ENCODE results near the gene CILP2.
A peak's percentile ranks its signal among the peaks of the same experiment; 100 is the strongest.

Gene CILP2

DNA sequence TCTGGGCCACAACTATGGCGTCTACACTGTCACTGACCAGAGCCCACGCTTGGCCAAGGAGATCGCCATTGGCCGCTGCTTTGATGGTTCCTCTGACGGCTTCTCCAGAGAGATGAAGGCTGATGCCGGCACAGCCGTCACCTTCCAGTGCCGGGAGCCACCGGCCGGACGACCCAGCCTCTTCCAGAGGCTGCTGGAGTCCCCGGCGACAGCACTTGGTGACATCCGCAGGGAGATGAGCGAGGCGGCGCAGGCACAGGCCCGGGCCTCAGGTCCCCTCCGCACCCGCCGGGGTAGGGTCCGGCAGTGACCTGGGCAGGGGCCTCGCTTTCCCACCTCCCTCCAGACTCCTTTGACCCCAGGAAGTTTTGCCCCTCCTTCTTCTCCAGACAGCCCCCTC lies 7.6 kb downstream of the CILP2 start:
- no peak for DNase-seq

DNA sequence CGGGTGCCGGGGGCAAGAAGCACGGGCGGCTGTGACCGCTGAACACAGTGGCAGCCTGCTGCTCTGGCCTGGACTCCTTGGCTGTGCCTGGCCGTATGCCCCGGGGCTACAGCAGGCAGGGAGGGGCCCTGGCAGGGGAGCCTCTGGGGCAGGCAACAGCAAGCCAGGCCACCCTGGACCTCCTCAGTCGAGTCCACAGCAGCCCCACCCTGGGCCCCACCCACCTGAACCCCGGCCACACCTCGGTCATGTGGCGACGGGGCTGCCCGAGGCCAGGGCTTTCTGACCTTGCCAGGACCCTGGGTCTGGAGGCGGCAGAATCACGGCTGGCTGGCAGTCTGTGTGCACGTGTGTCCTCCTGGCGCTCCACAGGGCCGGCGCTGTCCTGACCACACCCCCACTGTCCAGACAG lies 8.7 kb downstream of the CILP2 start:
- DNase-seq = no peak

DNA sequence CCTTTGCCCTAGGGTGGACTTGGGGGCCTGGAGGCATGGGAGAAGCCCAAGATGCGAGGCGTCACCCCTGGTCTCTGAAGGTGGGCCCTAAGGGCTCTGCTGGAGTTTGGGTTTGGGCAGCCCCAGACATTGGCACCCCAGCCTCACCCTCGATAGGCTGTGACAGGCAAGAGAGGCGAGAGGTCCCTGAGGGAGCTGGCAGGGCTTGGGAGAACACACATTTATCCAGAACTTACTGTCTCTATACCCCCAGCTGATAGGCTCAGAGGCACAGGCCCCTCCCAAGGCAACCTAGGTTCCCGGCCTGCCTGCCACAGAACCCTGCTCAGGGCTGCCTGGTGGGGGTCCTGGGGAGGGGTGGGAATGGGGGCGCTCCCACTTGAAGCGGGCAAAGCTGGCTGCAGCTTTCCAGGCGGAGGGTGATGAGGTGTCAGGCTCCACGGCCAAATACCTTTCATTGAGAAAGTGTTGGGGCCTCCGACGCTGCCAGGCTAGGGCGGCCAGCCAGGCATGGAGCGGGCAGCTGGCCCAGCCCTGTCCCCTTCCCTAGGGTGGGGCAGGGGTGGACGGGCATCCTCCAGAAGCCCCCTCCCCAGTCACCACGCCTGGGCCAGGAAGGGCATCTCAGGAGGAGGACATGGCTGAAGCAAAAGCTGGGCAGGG lies 9.7 kb downstream of the CILP2 start:
- no peak for DNase-seq

DNA sequence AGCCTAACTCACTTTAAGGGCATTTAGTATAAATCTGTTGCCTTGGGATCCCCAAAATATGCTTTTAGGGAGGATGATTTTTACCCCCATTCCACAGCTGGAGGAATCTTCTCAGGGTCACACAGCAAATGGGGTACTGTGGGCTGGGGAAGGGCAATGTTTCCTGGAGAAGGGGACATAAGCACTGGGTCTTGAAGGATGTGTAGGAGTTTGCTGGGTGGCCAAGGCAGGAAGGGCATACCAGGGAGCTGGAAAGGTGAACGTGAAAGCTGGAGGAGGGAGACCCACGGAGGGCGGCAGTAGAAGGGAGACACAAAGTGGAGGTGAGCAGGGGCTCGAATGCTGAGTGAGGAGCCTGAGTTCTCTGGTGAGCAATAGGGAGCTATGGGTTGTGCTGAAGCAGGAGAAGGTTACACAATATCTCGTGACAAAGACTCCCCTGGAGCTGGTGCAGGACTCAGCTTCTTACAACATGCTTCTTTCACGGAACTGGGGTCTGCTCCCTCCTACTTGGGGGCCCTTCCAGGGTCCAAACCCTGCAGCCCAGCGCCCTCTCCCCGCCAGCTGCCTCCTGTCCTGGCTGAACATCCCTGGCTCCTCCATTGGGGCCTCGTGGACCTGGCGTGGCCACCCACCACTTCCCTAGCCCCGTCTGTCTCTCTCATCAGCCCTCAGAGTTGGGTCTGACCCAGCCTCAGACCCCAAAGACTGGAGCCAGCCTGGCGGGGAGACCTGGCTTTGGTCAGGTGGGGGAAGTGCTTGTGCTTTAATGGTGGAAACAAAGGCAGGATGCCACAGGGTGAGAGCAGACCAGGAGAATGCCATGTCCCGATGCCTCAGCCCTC lies 11.1 kb downstream of the CILP2 start:
- no peak for DNase-seq

DNA sequence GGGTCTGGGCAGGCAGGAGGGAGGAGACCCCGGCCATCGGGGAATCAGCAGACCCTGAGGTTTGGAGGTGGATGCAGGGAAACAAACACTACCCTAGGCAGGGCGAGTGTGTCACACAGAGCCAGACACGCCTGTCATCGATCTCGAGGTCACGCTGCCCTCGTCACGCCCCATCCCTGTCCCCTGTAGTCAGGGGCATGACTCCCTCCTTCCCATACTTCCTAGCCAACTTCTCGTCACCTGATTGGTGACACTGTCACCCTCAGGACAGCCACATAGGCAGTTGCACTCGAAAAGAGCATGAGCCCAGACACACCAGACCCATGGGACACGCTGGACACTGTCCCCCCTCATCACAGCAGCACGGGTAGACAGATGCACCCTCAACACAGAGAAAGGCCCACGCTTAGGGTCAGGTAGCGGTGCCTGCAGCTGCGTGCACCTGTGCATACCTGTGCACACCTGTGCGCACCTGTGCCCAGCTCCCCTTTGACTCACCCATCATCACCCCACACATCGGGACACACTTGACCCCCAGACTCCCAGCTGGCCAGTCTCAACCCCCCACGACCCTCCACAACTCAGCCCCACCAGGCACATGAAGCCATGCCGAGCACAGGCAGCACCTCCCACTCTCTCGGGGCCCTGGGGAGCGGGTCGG lies 11.9 kb downstream of the CILP2 start:
- no peak for DNase-seq

DNA sequence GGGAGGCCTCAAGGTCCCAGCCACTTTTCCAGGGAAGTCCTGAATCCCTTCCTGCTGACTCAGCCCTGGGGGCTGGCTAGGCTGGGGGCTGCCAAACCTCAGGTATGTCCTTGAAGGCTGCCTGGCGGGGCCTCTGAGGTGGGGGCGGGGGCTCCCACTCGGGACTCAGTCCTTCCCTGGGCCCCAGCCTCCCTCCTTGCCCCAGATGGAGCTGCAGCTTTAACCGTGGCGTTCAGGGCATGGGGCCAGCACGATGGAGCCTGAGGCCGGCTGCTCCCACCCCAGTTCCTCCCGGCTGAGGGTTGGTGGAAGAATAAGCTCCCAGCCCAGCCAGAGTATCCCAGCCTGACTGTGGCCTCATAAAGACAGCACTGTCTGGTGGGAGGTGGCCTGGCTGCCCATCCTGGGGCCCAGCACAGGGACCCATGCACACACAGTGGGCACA lies 12.4 kb downstream of the CILP2 start:
- DNase-seq = no peak

DNA sequence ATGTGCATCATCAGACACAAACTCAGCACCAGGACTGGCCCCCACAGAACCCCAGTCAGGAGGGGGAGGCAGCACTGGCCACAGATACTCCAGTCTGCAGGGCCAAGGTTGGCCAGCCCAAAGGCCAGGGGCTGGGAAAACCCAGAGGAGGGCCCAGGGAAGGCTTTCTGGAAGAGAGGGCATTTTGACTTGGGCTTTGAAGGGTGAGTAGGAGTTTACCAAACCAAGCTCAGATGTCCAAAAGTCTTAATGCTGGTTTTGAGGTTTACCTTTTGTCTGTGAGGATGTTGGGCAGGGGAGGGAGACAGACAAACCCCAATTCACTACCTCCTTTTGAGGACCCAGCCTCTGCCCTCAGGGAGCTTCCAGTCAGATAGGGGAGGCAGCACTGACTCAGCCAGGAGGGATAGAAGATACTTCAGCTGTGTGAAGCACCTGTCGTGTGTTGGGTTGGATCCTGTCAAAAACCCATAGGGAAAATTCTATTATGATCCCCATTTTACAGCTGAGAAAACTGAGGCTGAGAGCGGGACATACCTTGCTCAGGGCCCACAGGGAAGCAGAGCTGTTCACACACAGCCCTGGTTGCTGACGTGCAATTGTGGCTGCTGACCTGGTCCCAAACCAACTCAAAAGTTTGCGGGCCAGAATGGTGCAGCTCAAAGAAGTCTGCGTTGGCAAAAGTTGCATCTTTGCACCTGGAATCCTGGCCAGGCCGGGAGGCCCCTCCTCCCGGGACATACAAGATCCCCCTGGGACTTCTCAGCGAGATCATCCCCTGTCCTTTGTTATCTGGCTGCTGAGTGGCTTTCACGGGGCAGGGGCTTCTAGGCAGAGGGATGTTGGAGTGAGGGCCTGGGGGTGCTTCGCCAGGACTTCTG lies 13.1 kb downstream of the CILP2 start:
- DNase-seq = no peak

DNA sequence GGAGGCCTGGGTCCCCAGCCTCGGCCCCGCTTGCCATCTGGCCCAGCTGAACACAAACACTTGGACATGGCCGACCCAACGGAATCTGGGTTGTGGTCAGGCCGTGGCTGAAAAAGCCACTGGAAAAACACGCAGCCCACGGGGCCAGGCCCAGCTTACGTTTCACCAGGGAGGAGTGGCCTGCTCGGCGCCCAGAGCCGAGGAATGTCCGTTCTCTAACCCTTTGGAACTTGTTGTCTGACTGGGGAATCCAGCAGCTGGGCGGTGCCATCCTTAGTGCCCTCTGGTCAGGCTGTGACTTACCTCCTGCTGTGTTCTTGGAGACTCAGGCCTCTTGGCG lies 13.8 kb downstream of the CILP2 start:
- no peak for DNase-seq

DNA sequence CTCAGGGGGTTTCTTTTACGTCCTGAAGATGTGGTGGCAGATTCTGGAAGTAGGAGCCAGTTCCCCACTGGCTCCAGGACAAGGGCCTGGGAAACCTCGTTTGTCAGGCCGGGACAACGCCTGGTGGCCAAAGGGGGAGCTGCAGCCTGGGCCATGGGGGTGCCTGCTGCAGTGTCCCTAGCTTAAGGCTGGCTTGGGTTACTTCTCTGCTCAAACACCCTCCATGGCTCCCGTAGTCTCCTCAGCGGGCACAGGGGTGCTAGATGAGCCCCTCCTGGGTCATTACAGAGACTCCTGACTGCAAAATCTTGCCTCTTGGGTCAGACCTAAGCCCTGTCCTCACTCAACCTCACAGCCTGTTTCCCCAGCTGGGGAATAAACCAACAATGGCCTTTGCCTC lies 14.7 kb downstream of the CILP2 start:
- DNase-seq = no peak

DNA sequence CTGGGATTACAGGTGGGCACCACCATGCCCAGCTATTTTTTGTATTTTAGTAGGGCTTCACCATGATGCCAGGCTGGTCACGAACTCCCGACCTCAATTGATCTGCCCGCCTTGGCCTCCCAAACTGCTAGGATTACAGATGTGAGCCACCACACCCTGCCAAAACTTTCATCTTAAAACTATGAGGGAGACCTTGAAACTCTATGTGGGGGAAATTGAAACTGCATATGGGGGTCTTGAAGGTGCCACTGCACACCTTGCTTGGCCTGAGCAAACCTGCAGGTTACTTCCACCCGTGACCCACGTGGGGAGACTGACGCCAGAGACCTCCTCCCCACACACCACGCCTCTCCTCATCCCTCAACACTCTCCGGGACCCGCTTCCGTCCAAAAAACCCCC lies 15.6 kb downstream of the CILP2 start:
- no peak for DNase-seq

DNA sequence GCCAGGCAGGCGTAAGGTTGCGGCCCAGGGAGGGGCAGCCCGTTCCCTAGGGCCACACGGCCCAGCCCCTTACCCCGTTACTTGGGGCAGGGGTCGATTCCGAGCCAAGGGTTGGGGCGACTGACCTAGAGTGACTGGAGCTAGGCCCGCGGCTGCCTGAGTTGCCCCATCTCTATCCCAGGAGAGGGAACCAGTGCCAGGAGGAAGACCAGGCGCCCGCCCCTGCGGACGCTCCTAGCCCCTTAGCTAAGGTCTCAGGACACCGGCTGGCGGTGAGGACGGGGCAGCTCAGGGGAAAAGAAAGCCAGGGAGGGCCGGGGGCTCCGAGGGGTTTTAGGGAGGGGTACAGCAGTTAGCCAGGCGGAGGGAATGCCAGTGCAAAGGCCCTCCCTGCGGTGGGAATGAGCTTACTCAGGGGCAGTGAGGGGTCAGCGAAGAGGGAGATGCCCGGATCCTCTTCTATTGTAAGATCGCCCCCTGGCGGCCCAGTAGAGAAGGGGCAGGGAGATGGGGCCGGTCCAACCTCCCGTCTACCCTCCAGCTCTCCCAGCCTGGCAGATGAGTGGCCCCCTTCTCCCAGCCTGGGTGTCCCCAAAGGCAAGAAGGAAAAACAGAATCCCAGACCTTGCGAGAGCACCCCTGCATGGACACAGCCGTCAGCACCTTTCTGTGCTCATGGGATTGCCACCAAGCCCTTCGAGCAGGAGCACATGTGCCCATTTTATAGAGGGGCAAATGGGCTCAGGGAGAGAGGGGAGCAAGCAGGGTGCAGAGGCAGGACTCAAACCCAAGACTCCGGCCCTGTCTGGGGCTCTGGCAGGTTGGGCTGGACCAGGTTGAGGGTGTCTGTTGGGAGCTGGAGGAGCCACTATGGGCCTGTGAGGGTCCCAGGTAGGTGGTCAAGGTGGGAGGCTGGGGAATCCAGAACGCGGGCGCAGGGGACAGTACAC lies 16.3 kb downstream of the CILP2 start:
- peak in 1 of 14 donors; percentile 16 for DNase-seq

DNA sequence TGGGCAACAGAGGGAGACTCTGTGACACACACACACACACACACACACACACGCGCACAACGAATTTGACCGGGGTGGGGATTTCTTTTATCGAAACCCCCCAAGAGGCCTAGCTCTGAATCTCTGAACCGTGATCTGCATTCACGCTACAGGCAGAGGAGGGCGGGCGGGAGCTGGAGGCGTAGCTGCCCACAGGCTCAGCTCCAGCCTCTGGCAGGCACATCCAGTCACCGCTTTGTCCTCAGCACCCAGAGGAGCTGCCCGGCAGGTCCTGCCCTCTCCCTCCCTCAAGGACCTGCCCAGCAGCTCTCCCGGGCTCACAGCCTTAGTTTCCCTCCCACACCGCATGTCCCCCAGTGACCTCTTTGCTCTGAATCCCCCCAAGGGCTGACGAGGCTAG lies 20.0 kb downstream of the CILP2 start:
- no peak for DNase-seq

DNA sequence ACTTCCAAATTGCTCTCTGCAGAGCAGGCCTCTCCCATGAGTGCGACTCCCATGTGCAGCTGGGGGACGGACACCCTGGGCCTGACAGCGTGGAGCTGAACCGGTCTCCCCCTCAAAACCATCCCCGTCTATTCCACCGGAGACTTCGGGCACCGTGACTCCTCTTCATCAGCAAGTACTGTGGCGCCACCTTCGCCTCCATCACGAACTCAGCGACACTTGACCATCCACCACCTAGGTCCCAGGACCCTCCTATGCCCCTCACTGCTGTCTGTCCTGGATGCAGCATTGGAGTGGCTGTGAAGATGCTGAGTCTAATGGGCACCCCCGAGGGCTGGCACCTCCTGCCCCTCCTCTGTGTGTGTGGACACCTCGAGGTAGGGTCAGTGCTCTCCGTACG lies 20.6 kb downstream of the CILP2 start:
- no peak for DNase-seq

DNA sequence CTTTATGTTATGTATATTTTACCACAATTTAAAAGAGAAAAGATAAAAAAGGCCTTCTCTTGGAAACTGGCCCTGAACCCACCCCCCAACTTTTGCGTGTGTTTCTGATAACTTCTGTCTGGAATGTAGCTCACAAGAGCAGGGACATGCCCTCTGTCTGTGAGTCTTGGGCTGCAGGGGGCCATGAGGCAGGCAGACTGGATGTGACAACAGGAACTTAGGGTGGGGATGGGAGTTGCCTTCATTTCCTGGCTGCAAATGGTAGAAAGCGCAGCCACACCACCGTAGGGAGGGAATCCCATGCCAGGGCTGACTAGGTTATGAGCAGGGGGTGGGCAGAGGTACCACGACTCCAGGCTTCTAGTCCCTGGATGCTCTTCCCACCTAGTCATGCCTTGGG lies 21.9 kb downstream of the CILP2 start:
- no peak for DNase-seq

DNA sequence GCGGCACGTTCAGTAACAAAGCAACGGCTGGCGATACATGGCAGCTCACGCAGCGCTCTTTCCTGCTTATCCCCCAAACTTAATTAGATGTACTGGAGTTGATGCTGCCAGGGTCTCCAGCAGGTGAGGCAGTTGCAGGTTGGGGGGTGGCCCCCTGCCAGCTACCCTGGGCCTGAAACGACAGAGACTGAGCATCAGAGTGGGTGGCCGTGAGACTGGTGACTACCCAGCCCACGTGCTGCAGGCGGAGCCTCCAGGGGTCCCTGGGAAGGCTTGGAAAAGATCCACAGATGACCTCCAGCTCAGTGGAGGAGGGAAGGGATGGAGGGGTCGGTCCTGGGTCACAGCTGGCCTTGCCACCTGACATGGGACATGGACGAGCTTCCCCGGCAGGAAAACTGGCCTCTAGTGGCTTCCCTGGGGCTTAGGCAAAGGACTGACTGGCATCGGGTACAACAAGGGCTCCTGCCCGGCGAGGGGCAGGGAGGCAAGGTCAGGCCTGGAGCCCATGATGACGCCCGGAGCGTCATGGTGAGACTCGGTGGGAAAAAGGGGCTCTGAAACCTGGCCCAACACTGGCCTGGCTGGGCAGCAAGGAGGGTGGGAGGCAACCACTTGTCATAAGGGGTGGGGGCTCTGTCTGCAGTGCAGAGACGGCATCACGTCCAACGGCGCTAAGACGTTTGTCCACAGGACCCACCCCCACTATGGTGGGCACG lies 24.0 kb downstream of the CILP2 start:
- no peak for DNase-seq

DNA sequence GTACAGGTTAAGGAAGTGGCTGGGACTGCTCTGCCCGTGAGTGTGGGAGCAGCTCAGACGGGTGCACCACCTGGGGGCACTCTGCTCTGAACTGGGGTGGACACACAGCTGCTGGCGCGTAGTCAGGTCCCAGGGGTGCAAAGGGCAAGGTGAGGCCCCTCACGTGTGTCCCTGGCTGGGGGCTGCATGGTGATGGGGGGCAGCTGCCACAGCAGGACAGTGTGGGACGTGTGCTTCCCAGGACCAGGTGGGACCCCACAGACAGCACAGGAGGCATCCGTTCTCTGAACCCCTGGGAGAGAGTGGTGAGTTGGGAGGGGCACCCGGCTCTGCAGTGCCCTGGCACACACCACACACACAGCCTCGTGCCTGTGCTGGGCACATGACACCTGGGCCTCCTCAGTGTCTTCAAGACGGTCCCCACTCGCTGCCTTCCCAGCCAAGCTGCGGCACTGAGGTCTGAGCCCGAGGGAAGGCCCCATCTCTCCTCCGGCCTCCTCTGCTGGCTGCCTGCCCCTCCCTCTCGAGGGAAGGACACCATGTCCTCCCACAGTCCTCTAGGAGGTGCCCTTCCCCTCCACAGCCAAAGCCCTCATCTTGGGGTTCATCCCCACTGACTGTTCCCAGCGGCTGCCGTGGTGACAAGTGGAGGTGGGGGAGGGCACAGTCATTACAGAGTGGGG lies 24.7 kb downstream of the CILP2 start:
- DNase-seq = no peak

DNA sequence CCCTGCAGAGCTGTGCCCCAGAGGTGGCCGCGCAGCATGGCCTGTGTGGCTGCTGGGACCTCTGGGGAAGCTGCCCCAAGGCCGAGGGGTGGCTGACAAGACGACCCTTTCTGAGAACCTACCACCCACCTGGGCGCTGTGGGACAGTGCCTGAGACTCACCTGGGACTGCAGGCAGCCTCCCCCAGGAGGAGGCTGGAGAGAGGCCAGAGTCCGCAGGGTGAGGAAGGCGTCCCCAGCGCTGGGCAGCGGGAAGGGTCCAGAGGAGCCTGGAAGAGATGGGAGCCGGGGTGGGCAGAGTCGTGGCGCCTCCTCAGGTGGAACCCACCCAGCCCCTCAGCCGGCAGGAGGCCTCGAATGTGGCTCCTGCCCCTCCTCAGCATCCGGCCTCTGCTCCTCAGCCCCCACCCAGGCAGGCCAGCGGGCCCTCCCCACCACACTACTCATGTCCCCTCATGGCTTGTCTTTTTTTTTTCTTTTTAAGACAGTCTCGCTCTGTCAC lies 25.3 kb downstream of the CILP2 start:
- no peak for DNase-seq

DNA sequence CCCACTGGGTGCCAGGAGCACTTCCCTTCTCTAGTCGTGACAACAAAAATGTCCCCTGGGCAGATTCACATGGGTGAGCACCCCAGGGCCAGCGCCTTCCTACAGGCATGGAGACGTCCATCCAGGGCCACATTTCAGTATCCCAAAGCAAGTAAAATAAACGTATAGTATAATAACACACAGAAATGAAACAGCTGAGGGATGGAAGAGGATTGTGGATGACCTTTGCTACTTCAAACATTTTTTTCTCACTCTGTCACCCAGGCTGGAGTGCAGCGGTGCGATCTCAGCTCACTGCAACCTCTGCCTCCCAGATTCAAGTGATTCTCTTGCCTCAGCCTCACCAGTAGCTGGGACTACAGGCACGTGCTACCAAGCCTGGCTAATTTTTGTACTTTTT lies 28.2 kb downstream of the CILP2 start:
- no peak for DNase-seq

DNA sequence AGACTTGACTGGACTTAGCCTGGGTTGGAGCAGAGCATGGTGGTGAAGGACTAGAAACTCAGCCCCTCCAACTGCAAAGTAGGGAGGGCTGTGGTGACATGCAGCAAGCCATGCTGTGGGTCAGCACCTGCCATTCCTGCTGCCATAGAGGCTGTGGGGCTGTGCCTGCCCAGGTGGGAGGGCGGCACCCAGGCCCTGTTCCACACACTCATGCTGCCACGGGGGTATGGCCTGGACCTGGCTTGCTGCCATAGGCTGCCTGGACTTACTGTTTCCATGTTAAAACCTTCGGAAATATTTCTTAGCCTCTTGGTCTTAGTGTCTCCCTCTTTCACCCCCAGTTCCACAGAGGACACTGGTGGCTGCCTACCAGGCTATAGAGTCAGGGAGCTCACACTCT lies 29.3 kb downstream of the CILP2 start:
- DNase-seq = no peak
